ENCODE data around the gene HOXC10. TPM values are rescaled to one million over a fixed set of nuclear protein-coding genes. Genes with fewer than 3 reads are reported as not detected.

Gene HOXC10
- total and polyA plus RNA-seq, 2 donors (not counting 1 experiment from before 2014, with no cell fraction given) = not detected

- Histone ChIP-seq H3K4me2 (replicated peaks; ENCODE audit: low read depth, low read length, poor library complexity, severe bottlenecking) (peak overlapping the region; percentile 96), H3K4me1 (ENCODE audit: control insufficient read depth in 2 of 2, insufficient read depth in 2 of 2, low read length in 2 of 2) (peaks cover 37 to 70% of the 10 kb centered on the region in 2 donors), H3K4me3 (ENCODE audit: control extremely low read depth in 1 of 5, extremely low read depth in 1 of 5, insufficient read depth in 1 of 5, low read depth in 2 of 5, low read length in 4 of 5) (peak overlapping the region in 4 of 5 experiments; percentile 44 to 60 (median 58)), H3K36me3 (replicated peaks in 1 of 2; ENCODE audit: control extremely low read depth in 1 of 2, control insufficient read depth in 1 of 2, extremely low read depth in 1 of 2, insufficient read depth in 2 of 2, low read length in 1 of 2) (no peaks in the 10 kb centered on the region), H3K27ac (ENCODE audit: low read length in 2 of 2) (no peak overlapping the region), H3K9me3 (ENCODE audit: control extremely low read depth in 1 of 3, control insufficient read depth in 2 of 3, insufficient read depth in 1 of 3, low read length in 2 of 3) (peaks cover 0 to 75% (median 0%) of the 10 kb centered on the region in 3 donors), H2AFZ (ENCODE audit: insufficient read depth, low read depth, low read length, poor library complexity, severe bottlenecking) (peak overlapping the region; percentile 70), H3K9ac (ENCODE audit: low read length) (peak overlapping the region; percentile 58), H3K27me3 (replicated peaks in 1 of 4; ENCODE audit: control extremely low read depth in 1 of 4, control insufficient read depth in 3 of 4, insufficient read depth in 4 of 4, low read length in 3 of 4) (peaks cover 0 to 98% (median 84%) of the 10 kb centered on the region in 4 experiments), H4K20me1 (ENCODE audit: control insufficient read depth, insufficient read depth, low read length, poor library complexity, severe bottlenecking) (no peaks in the 10 kb centered on the region), H3K79me2 (ENCODE audit: control insufficient read depth, insufficient read depth, low read length) (no peaks in the 10 kb centered on the region)
- ATAC-seq (ENCODE audit: low read depth) (no peak), DNase-seq (no peak)
- TF ChIP-seq EZH2 (IDR thresholded peaks at IDR 0.05; ENCODE audit: borderline replicate concordance, insufficient read depth, low read depth, low read length, poor library complexity, severe bottlenecking) (no peak), CTCF (IDR thresholded peaks at IDR 0.05) (no peak)
- intact Hi-C loops (cut with micrococcal nuclease) = loop anchor here (5.0 kb wide), 2 partner anchors 36 to 44 kb away; partner anchors contain the start of genes HOXC12 and HOXC5
- Mint-ChIP-seq H3K4me3 (peak overlapping the region; percentile 89), H3K4me1 (peaks cover 33% of the 10 kb centered on the region), H3K9me3 (ENCODE audit: insufficient read depth) (no peaks in the 10 kb centered on the region), H3K27ac (peak overlapping the region; percentile 46), H3K27me3 (peaks cover 85% of the 10 kb centered on the region)
- CTCF ChIA-PET = interaction anchor here (1.1 to 1.6 kb wide), 2 partner anchors 9 to 194 kb away, joined by 3 to 7 read pairs; no protein-coding TSS in a partner anchor
- POLR2A ChIA-PET = interaction anchor here (0.6 kb wide), 2 partner anchors 328 to 596 kb away, joined by 3 read pairs; partner anchors contain the start of gene COPZ1
- 16% methylated on average over 16 of the region's 29 CpGs for WGBS (ENCODE audit: insufficient coverage)
Measured at GRCh38 chr12:53996240-53997203, 11.6 kb downstream of the HOXC10 start.
